Vagina (tissue), 2 donors: ENCODE data around the gene ILK.

Experiments
- CTCF ChIP-seq, 3 experiments: fragments of 450-650 bp in 2 of 3; fragments of 200-600 bp in 1 of 3; sonication (generic) in 1 of 3; IDR thresholded peaks; one replicate each; pipeline ENCODE4 v1.5.1; 2017 to 2019; ENCODE audit warnings: antibody characterized with exemption in 3 of 3, mild to moderate bottlenecking in 2 of 3, moderate library complexity in 2 of 3
- POLR2A ChIP-seq, 2 donors: fragments of 450-650 bp; IDR thresholded peaks; one replicate each; pipeline ENCODE4 v1.6.1; 2017; ENCODE audit warnings: antibody characterized with exemption in 2 of 2, mild to moderate bottlenecking in 2 of 2, moderate library complexity in 2 of 2

GRCh38 chr11:6594142-6594768 lies 9.3 kb upstream of the ILK start:
- TF ChIP-seq POLR2A (IDR thresholded peaks at IDR 0.05), result no peak
- TF ChIP-seq CTCF (IDR thresholded peaks at IDR 0.05), result no peak
